RWPE1 (cell line): ENCODE data around the gene MIB2.

Experiments used
- CTCF ChIA-PET: fragments of 350-600 bp; sonication (Branson Sonifier 250); formaldehyde crosslinking; extraction: SDS; loops from one replicate; lab custom pipeline; 2021; lab: Yijun Ruan, JAX
- POLR2A ChIA-PET: fragments of 400-600 bp; formaldehyde crosslinking; extraction: SDS; loops from one replicate; lab custom pipeline; 2020; ENCODE audit warnings: antibody characterized with exemption; ENCODE audit not compliant: low non-redundant PET; lab: Yijun Ruan, JAX
- DNase-seq: peaks from one replicate; pipeline ENCODE4 v3.0.0; 2012; ENCODE audit warnings: low spot score
- H3K27ac ChIP-seq: fragments of 450-650 bp; 2 replicates; pipeline ENCODE4 v1.5.1; 2017
- CTCF ChIP-seq: fragments of 450-650 bp; conservative IDR thresholded peaks from 2 replicates; pipeline ENCODE4 v1.5.1; 2017; ENCODE audit warnings: low read depth, mild to moderate bottlenecking

MIB2 gene

GRCh38 chr1:1605034-1605591 is 10.2 kb upstream of the MIB2 start:
- DNase-seq, result no peak
- CTCF ChIA-PET, result no interaction called here
- no peak for TF ChIP-seq CTCF
- no peak overlapping the region for H3K27ac ChIP-seq
- POLR2A ChIA-PET, result no interaction called here

- no peak overlapping the region for H3K27ac ChIP-seq
- ChIA-PET CTCF (no interaction called here), POLR2A (no interaction called here)
- DNase-seq, result no peak
- TF ChIP-seq CTCF, result no peak
Measured at GRCh38 chr1:1605724-1606123, 9.6 kb upstream of the MIB2 start.

GRCh38 chr1:1606232-1606631 is 9.1 kb upstream of the MIB2 start:
- ChIA-PET POLR2A (no interaction called here), CTCF (no interaction called here)
- H3K27ac ChIP-seq, result no peak overlapping the region
- TF ChIP-seq CTCF, result no peak
- no peak for DNase-seq

GRCh38 chr1:1609822-1610485 is 5.3 kb upstream of the MIB2 start:
- DNase-seq, result no peak
- H3K27ac ChIP-seq, result no peak overlapping the region
- TF ChIP-seq CTCF, result no peak
- ChIA-PET POLR2A (interaction anchor here (0.7 kb wide), 1 partner anchor 25 kb away, joined by 6 read pairs; no protein-coding TSS in a partner anchor), CTCF (interaction anchor here (0.7 kb wide), 1 partner anchor 432 kb away, joined by 3 read pairs; no protein-coding TSS in a partner anchor)

- TF ChIP-seq CTCF, result no peak
- 0 out of 2 replicates have a peak overlapping the region, but pooled peaks have one; percentile 2 for H3K27ac ChIP-seq
- DNase-seq, result no peak
- ChIA-PET CTCF (no interaction called here), POLR2A (interaction anchor here (0.6 kb wide), 1 partner anchor 13 kb away, joined by 11 read pairs; no protein-coding TSS in a partner anchor)
Measured at GRCh38 chr1:1610796-1611195, 4.5 kb upstream of the MIB2 start.

GRCh38 chr1:1612104-1612400 is 3.2 kb upstream of the MIB2 start:
- POLR2A ChIA-PET, result no interaction called here
- TF ChIP-seq CTCF, result no peak
- no peak for DNase-seq
- no peak overlapping the region for H3K27ac ChIP-seq
- CTCF ChIA-PET, result no interaction called here
